ENCODE measurements around the gene ADAMTS12.
A peak's percentile ranks its signal among the peaks of the same experiment; 100 is the strongest.

ADAMTS12 gene

DNA sequence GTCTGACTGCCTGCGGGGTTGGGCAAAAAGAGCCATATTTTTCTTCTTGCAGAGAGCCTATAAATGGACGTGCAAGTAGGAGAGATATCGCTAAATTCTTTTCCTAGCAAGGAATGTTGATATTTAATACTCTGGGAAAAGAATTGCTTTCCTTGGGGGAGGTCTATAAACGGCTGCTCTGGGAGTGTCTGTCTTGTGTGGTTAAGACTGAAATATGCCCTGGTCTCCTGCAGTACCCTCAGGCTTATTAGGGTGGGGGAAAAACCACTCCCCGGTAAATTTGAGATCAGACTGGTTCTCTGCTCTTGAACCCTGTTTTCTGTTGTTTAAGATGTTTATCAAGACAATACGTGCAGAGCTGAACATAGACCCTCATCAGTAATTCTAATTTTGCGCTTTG is 14.5 kb upstream of the ADAMTS12 start:
- DNase-seq (ENCODE audit: low read depth): peak; percentile 22

DNA sequence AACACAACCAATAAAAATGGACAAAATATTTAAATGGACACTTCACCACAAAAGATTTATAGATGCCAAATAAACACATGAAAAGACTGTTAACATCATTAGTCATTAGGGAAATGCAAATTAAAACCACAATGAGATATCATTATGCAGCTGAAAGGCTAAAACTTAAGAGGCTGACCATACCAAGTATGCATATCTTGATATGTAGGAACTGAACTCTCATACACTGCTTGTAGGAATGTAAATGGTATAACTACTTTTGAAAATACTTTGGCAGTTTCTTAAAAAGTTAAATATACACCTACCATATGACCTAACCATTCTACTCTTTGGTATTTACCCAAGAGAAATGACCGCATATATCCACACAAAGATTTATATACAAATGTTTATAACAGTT is 13.6 kb upstream of the ADAMTS12 start:
- no peak for DNase-seq (ENCODE audit: low read depth)

DNA sequence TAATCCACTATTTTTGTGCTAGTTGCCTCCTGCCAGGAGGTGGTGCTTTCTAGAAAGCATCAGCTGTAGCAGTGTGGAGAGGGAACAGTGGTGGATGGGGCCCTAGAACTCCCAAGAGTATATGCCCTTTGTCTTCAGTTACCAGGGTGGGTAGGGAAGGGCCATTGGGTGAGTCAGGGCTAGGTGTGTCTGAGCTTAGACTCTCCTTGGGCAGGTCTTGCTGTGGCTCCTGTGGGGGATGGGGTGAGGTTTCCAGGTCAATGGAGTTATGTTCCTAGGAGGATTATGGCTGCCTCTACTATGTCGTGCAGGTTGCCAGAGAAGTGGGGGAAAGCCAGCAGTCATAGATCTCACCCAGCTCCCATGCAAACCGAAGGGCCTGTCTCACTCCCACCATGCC is 11.3 kb upstream of the ADAMTS12 start:
- DNase-seq (ENCODE audit: low read depth): no peak

DNA sequence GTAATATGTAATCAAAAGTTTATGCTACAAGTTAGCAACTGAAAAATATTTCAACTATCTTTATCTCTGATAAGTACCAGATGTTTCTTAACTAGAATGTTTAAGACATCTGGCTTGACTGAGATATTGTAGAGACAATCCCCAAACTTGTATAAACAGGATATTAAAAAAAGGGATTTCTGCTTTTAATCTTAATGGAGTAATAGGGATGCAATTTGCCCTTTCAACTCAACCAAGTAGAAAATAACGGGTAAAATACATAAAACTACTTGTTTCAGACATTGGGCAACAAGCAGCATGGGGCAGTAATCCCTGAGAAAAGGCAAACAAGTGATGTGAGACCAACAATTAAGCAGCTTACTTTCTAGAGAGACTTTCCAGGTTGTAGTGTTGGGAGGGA is 9.4 kb upstream of the ADAMTS12 start:
- DNase-seq (ENCODE audit: low read depth): no peak

DNA sequence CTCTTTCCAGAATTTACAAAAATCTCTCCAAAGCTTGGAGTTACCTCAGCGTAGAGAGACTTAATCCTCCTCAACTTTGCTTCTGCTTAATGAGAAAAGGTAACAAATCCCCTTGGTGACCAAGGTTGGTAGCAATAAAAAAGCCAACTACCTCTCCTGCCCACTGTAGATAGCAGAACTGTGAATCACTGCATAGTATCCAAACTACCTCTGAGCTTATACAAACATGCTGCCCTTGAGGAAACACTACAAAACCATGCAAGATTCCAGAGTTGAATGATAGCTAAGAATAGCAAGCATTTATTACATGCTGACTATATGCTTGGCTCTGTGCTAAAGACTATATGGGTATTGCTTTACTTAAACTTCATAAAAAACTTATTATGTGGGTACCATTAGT is 2.8 kb upstream of the ADAMTS12 start:
- peak; percentile 69 for DNase-seq (ENCODE audit: low read depth)

DNA sequence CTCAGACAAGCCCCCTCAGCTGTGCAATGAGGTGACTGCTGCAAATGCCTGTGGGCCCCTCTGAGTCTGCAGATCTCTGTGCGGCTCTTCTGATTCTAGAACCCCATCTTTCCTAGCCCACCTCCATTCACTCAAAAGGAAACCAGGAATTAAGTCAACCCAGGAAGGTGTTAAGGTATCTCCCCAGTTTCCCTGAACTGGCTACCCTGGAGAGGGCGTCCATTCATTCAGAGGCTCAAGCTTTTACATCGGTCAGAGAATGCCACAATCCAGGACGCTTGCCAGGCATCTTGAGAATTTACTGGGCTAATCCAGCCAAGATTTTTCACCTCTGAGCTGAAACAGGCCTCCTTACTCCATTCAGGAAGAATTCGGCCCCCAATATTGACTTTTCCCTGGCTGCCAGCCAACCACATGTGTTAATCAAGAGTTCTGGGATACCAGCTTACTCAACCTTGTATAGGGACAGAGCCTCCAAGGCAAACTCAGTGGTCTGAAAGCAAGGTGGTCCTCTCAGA is 889 bp upstream of the ADAMTS12 start:
- peak; percentile 87 for DNase-seq (ENCODE audit: low read depth)

DNA sequence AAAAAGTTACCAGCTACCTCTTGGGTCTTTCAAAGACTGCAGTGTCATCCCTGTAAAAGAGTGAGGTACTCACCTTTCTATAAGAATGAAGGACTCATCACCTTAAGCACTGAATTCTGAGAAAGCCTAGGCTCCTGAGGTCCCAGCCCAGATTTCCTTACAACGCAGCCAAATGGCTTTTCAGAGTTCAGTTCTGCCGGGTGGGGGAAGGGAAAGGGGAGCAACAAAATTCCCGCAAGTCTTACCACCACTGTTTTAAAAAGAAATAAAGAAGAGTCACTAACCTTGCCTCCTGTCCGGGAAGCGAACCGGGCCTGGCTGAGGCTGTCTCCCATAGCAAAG is 373 bp downstream of the ADAMTS12 start:
- DNase-seq (ENCODE audit: low read depth): no peak

DNA sequence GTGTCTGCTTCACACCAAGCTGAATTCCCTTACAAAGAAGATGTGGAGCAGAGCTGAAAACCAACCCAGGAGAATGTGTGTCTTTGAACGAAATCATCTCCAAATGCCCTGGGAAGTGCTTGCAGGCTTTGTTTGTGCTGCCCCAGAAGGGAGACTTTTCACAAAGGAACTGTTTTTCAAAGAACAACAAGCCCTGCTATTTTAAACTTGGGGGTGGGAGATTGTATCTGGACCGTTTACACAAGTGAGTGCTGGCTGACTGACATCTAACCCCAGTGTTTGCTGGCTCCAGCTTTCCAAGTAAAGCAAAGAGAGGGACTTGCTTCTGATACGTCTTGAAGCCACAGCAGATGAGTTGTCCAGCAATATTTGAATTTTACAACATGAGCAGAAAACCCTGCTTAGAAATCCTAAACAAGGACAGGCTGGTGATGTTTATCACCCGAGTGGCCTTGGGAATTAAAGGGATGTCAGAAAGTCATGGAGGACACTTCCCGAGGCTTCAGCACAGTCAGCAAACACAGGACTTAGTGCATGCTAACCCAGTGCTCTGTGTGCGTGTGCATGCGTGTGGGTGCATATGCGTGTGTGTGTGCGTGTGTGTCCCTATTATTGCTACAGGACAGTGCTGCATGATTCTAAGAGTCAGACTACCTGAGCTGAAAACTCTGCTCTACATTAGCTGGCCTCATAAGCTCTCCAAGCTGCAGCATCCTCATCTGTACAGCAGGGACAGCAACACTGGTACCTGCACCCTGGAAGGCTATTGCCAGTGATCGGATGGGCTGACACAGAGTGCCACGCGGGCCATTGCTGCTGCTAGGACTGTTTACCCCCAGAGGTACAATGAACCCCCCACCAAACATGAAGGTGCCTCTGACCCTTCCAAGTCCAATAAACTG is 1.4 kb downstream of the ADAMTS12 start:
- peak; percentile 78 for DNase-seq (ENCODE audit: low read depth)

DNA sequence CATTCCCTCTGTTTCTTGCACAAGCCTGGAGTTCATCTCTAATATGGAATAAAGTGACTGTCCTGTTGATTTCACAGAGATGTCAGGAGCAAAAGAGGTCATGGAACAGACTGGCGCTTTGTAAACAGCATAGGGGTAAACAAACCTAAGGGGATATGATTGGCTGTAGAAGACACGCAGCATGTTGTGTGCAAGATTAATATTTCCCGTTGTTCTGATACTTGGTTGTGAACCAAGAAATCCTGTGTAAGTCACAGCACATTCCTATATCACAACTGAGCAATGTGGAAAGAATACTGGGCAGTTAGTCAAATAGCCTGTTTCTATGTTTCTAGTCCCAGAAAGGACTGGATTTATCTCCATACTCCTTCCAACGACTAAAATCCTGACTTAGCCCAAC is 3.2 kb downstream of the ADAMTS12 start:
- DNase-seq (ENCODE audit: low read depth): peak; percentile 14

DNA sequence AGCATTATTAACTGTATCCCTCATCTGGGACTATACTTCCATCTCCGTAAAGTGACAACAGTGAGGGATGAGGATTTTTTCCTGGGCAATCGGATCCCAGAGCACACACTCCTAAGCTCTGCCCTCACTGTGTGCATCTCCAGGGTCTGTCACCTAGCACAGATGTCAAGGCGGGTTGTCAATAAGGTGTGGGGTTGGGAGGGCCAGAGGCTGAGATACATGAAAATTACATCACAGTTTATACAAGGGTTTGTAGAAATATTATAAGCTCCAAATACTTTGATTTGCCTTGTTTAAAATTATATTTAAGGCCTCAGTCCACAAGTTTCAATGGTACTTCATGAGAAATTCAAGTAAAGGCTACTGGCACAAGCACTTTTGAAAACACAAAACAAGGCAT is 4.5 kb downstream of the ADAMTS12 start:
- DNase-seq (ENCODE audit: low read depth): no peak

DNA sequence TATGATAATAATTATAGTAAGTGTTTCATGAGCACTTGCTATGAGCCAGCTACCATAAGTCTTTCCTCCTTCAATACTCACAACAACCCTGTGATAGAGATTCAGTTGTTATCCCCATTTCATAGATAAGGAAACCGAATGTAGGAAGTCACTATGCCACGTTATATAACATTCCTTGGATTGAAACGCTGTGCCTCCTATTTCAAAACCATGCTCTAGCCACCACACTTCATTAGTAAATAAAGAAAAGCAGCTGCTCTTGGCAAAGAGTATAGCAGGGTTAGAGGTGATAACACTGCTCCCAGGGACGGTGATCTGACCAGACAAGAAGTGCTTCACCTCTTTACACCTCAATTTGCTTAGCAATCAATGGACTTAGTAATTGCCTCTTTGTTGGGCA is 5.5 kb downstream of the ADAMTS12 start:
- DNase-seq (ENCODE audit: low read depth): no peak

DNA sequence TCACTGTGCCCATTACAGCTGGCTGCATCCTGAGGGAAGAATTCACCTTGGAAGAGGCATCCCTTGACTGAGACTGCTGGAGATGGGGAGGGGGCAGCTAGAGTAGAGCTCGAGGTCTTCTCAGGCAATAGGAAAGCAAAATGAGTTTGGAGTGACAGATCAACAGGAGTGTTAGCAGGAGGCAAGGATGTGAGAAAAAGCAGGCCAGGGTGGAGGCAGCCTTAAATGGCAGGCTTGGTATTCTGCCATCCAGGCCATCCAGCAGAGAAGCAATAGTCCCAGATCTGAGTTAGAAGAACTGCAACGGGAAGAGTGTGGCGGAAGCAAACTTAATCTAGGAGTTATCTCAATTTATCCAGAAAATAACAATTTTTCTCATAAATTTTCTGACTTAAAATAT is 6.1 kb downstream of the ADAMTS12 start:
- DNase-seq (ENCODE audit: low read depth): no peak

DNA sequence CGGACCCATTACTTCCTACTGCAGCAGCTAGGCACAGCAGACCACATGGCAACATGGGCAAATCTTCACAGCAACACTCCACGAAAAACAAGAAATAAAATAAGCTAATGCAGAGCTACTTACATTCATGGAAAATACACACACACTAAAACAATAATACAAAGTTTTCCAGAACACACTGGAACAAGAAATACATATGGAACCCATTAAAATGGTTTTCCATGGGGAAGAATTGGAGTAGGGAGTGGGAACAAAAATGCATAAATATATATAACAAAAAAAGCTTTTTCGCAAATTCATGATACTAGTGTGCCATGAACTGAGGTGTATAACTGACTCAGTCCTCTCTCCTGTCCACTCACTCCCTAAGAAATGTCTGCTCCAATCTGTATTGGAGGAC is 8.3 kb downstream of the ADAMTS12 start:
- DNase-seq (ENCODE audit: low read depth): no peak

DNA sequence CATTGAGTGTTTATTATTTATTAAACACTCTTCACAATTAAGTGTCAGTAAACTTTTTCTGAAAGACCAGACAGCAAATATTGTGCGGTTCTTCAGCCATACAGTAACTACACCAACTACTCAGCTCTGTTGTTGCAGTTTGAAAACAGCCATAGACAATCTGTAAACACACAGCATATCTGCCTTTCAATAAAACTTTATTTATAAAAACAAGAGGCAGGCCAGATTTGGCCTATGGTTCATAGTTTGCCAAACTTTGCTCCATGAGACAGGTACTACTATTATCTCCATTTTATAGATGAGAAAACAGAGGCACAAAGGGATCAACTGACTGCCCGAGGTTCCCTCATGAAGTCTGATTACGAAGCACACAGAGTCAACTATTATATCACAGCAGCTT is 11.5 kb downstream of the ADAMTS12 start:
- DNase-seq (ENCODE audit: low read depth): no peak

DNA sequence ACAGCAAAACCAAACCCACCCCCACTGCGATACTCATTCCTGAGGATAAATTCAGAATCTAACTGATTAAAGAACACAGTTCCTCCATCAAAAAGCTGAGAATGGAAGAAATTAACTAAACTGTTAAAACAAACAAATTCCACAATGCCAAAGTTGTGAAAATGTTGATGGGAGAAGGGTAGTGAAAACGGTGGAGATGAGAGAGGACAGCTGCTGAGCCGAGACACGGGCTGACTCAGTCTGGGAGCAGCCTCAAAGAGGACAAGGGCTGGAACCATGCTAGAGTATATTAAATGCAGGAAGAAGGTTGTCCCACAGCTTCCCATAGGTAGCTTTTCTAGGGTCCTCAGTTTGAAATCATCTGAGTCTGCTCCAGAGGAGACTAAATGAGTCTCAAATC is 14.3 kb downstream of the ADAMTS12 start:
- no peak for DNase-seq (ENCODE audit: low read depth)

DNA sequence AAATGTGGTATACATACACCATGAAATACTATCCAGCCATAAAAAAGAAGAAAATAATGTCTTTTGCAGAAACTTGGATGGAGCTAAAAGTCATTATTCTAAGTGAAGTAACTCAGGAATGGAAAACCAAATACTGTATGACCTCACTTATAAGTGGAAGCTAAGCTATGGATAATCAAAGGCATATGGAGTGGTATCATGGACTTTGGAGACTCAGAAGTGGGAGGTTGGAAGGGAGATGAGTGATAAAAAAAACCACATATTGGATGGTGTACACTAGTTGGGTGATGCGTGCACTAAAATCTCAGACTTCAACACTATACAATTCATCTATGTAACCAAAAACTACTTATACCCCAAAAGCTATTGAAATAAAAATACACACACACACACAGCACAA is 24.5 kb downstream of the ADAMTS12 start:
- DNase-seq (ENCODE audit: low read depth): no peak

DNA sequence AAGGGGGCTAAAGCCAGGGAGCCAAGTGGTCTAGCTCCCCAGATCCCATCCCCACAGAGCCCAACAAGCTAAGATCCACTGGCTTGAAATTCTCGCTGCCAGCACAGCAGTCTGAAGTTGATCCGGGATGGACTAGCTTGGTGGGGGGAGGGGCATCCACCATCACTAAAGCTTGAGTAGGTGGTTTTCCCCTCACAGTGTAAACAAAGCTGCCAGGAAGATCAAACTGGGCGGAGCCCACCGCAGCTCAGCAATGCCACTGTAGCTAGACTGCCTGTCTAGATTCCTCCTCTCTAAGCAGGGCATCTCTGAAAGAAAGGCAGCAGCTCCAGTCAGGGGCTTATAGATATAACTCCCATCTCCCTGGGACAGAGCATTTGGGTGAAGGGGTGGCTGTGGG is 32.6 kb downstream of the ADAMTS12 start:
- peak; percentile 53 for DNase-seq (ENCODE audit: low read depth)

DNA sequence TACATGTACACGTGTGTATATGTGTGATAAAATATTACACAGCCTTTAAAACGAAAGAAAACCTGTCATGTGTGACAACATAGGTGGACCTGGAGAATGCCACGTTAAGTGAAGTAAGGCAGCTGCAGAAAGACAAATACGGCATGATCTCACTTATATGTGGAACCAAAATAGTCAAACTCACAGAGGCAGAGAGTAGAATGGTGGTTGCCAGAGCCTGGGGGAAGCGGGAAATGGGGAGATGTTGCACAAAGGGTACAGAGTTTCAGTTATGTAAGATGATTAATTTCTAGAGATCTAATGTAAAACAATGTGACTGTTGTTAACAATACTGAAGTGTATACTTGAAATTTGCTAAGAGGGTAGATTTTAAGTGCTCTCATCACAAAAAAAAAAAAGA is 34.8 kb downstream of the ADAMTS12 start:
- DNase-seq (ENCODE audit: low read depth): no peak

DNA sequence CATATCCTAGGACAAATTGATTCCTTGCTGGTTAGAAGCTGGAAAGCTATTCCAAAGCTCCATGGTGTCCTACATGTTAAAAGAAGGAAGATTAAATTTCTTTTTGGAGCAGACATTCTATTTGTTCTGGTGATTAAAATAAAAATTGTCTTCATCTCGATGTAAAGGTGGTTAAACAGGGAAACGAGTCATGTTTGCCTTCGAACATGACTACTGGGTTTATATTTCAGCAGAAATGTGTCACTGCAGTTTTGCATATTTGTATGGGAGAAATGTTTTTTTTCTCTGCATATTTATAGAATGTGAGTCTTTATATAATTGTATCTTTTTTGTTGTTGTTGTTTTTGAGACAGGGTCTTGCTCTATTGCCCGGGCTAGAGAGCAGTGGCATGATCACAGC is 36.4 kb downstream of the ADAMTS12 start:
- DNase-seq (ENCODE audit: low read depth): peak; percentile 59

DNA sequence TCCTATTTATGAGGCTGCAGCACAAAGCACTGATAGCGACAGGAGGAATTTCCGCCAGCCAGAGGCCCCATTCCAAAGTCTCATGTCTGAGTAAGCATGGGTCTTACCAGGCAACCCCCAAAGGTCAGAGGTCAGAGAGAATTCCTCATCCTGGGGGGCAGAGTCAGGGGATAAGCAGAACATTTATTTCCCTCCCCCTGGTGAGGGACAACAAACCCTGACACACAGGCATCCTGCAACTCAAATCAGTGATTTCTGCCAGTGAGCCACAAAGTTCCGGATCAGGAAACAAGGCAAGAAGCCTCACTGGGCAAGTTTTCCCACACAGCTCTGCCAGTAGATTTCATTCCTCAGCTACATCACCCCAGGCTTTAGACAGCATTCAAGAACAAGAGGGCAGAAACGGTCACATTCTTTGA is 37.0 kb downstream of the ADAMTS12 start:
- DNase-seq (ENCODE audit: low read depth): peak; percentile 93

DNA sequence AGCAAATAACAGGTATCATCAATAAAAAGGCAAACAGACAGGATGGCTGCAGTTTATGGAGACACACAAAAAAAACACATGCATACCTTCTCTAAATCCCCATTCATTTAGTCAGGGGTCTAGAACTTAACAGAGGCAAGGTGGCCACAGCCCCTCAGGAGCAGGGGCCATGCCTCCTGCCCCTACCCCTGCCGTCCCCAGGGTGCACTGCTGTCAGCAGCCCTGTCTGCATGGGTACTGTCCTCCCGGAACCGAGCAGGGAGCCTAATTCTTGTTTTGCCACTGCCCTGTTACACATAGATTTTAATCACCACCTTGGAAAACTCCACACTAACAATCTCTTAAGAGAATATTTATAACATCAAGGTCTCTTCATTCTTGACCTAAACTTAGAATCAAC is 39.0 kb downstream of the ADAMTS12 start:
- DNase-seq (ENCODE audit: low read depth): no peak

DNA sequence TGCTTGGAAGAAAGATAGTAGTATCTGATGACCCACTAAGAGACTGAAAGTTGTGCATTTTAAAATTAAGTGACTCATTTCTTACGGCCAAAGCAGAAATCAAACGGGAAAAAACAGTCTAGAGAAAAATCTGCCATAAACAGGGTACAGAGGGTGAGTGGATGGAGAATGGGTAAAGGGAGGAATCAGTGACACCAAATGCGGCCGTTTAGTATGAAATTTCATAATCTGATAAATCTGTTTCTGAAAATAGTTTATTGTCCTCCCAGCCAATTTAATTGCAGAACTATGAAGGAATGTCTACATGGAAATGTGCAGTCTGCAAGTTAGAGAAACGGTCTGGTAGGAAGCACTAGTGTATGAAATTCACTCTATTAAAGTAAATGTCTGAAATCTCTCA is 39.5 kb downstream of the ADAMTS12 start:
- DNase-seq (ENCODE audit: low read depth): peak; percentile 59

DNA sequence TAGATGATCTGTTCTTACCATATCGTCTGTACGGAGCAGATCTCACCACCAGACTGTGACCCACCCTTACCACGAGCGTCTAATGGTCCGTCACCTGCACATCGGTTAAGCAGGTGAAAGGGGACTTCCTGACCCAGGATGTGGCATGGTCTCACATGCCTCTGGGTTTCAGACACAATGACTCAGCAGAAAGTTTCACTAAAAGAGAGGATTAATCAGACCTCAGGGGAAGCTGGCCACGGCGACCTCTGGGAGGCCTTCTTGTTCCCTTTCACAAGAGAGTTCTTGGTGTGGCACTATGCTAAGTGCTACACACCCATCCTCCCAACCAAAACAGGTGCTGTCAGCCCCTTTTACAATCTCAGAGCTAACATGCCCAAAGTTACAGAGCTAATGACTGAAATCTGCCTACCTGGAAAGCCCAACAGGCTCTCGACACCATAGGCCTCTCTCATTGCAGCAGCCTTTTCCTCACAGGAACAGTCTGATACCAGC is 41.6 kb downstream of the ADAMTS12 start:
- peak; percentile 94 for DNase-seq (ENCODE audit: low read depth)

DNA sequence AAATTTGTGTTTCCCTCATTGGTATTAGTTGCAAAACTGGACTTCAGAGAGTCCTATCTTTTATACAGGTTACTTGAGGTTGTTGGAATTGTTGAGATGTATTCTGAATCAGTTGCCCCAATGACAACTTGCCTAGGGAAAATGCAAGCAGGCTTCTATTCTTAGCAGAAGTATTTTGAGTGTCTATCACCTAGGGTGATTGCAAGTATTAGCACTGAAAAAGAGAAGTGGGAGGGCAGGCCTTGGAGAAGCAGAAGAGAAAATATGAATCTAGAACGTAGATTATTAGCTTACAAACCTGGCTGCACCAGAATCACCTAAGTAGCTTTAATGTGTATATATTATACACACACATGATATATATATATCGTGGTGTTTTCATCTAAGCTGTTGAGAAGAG is 43.2 kb downstream of the ADAMTS12 start:
- DNase-seq (ENCODE audit: low read depth): no peak
